Brain microvascular endothelial cell (primary cell): ENCODE results near the gene SORT1.
A peak's percentile ranks its signal among the peaks of the same experiment; 100 is the strongest.

ENCODE experiments used
- DNase-seq: peaks from one replicate; pipeline ENCODE4 v3.0.0-alpha.2; 2020
- H3K27ac ChIP-seq: fragments of 250-450 bp; sonication (Bioruptor Pico); 2 replicates; pipeline ENCODE4 v1.5.1; 2020; ENCODE audit warnings: mild to moderate bottlenecking, moderate library complexity
- H3K27me3 ChIP-seq: fragments of 250-450 bp; sonication (Bioruptor Pico); replicated peaks from 2 replicates; pipeline ENCODE4 v1.5.1; 2020; ENCODE audit warnings: mild to moderate bottlenecking
- H3K36me3 ChIP-seq: fragments of 250-450 bp; sonication (Bioruptor Pico); replicated peaks from 2 replicates; pipeline ENCODE4 v1.5.1; 2020; ENCODE audit warnings: mild to moderate bottlenecking
- H3K4me3 ChIP-seq: 2 replicates; pipeline ENCODE4 v1.5.1; 2011; ENCODE audit warnings: low read depth, mild to moderate bottlenecking, control low read depth, low read length, moderate library complexity
- CTCF ChIP-seq: IDR thresholded peaks from 2 replicates; pipeline ENCODE4 v1.5.1; 2011; ENCODE audit warnings: low read depth, mild to moderate bottlenecking, moderate library complexity, low read length, control low read depth, inconsistent platforms; ENCODE audit errors: missing control alignments
- in situ Hi-C: cut with HindIII; loops from 2 replicates; pipeline ENCODE4 v1.10.0; 2017; ENCODE audit warnings: low sequenced_read_pairs, low pct_ligation_motif_present

The SORT1 gene

DNA sequence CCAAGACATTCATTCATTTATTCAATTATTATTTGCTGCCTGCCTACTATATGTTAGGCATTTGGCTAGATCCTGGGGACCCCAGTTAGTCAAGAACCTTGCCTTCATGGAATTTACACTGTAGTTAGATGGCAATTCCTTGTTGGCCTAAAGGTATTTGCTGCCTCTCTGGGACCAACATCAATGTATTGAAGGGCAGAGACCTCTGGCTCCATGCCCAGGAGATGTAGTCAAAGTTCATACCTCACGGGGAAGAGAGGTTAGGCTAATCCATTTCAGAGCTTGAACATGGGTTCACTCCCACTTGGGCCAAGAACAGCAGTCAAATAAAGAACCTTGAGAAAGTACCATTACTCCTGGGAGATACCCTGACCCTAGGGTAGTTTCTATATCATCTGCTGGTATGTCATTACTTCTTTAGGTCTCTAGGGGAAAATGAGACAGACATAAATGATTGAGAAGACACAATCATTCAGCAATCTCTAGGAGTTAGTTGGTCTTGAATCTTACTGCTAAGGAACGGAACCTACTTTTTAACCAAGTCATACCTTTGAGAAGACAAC is 32.0 kb downstream of the SORT1 start:
- no peak overlapping the region for H3K27ac ChIP-seq
- no peak for TF ChIP-seq CTCF
- no peaks in the 10 kb centered on the region for H3K27me3 ChIP-seq
- H3K4me3 ChIP-seq: no peak overlapping the region
- peaks cover 6% of the 10 kb centered on the region for H3K36me3 ChIP-seq
- in situ Hi-C loops: no loop called here
- no peak for DNase-seq

- DNase-seq: no peak
- in situ Hi-C loops: no loop called here
- H3K27ac ChIP-seq: no peak overlapping the region
These were observed 36.1 kb downstream of the SORT1 start for GRCh38 chr1:109361649-109362048.

GRCh38 chr1:109361069-109361468 is 36.6 kb downstream of the SORT1 start:
- no peak for DNase-seq
- Histone ChIP-seq H3K36me3 (no peaks in the 10 kb centered on the region), H3K27ac (no peak overlapping the region), H3K27me3 (no peaks in the 10 kb centered on the region), H3K4me3 (no peak overlapping the region)
- in situ Hi-C loops: no loop called here
- TF ChIP-seq CTCF: no peak

More at GRCh38 chr1:109361649-109362048, 36.1 kb downstream of the SORT1 start:
- Histone ChIP-seq H3K4me3 (no peak overlapping the region), H3K27me3 (no peaks in the 10 kb centered on the region), H3K36me3 (peaks cover 2% of the 10 kb centered on the region)
- TF ChIP-seq CTCF: no peak

- Histone ChIP-seq H3K36me3 (peaks cover 5% of the 10 kb centered on the region), H3K4me3 (no peak overlapping the region), H3K27me3 (no peaks in the 10 kb centered on the region), H3K27ac (no peak overlapping the region)
- DNase-seq: peak; percentile 41
- TF ChIP-seq CTCF: no peak
- in situ Hi-C loops: no loop called here
These were observed 40.1 kb downstream of the SORT1 start for GRCh38 chr1:109357616-109358015.

- H3K27ac ChIP-seq: no peak overlapping the region
- in situ Hi-C loops: no loop called here
- TF ChIP-seq CTCF: no peak
- DNase-seq: no peak
- H3K27me3 ChIP-seq: no peaks in the 10 kb centered on the region
- H3K4me3 ChIP-seq: no peak overlapping the region
- peaks cover 6% of the 10 kb centered on the region for H3K36me3 ChIP-seq
These were observed 40.8 kb downstream of the SORT1 start for GRCh38 chr1:109356915-109357314.

GRCh38 chr1:109356505-109356904 is 41.2 kb downstream of the SORT1 start:
- H3K36me3 ChIP-seq: peaks cover 10% of the 10 kb centered on the region
- no peaks in the 10 kb centered on the region for H3K27me3 ChIP-seq
- no peak for TF ChIP-seq CTCF
- in situ Hi-C loops: no loop called here
- no peak overlapping the region for H3K27ac ChIP-seq
- H3K4me3 ChIP-seq: no peak overlapping the region
- no peak for DNase-seq
